Measurements from ENCODE around the gene CLEC4M.
"Not testable (repeated sequence)": the region's sequence is repeated elsewhere in the genome, so short reads cannot be mapped to it uniquely, and the experiment has no call there.

CLEC4M gene

GRCh38 chr19:7806234-7806633 lies 43.2 kb downstream of the CLEC4M start:
- Histone ChIP-seq H3K27me3 (replicated peaks) (no peaks in the 10 kb centered on the region), H3K36me3 (replicated peaks) (no peaks in the 10 kb centered on the region), H3K4me3 (ENCODE audit: low read depth, low read length) (no peak overlapping the region), H3K27ac (no peak overlapping the region)
- TF ChIP-seq CTCF (IDR thresholded peaks at IDR 0.05; ENCODE audit: low read depth, low read length, missing control alignments), result no peak
- DNase-seq, result no peak
- in situ Hi-C loops (cut with HindIII; ENCODE audit: low pct_ligation_motif_present, low sequenced_read_pairs), result no loop called here

GRCh38 chr19:7806876-7807275 lies 43.8 kb downstream of the CLEC4M start:
- no peak overlapping the region for H3K4me3 ChIP-seq (ENCODE audit: low read depth, low read length)
- H3K27ac ChIP-seq, result no peak overlapping the region
- H3K36me3 ChIP-seq (replicated peaks), result no peaks in the 10 kb centered on the region
- in situ Hi-C loops (cut with HindIII; ENCODE audit: low pct_ligation_motif_present, low sequenced_read_pairs), result no loop called here
- DNase-seq, result no peak
- no peak for TF ChIP-seq CTCF (IDR thresholded peaks at IDR 0.05; ENCODE audit: low read depth, low read length, missing control alignments)
- no peaks in the 10 kb centered on the region for H3K27me3 ChIP-seq (replicated peaks)

GRCh38 chr19:7808108-7808507 lies 45.1 kb downstream of the CLEC4M start:
- Histone ChIP-seq H3K27me3 (replicated peaks) (no peaks in the 10 kb centered on the region), H3K36me3 (replicated peaks) (no peaks in the 10 kb centered on the region), H3K4me3 (ENCODE audit: low read depth, low read length) (no peak overlapping the region), H3K27ac (no peak overlapping the region)
- in situ Hi-C loops (cut with HindIII; ENCODE audit: low pct_ligation_motif_present, low sequenced_read_pairs), result no loop called here
- TF ChIP-seq CTCF (IDR thresholded peaks at IDR 0.05; ENCODE audit: low read depth, low read length, missing control alignments), result no peak
- DNase-seq, result no peak

GRCh38 chr19:7811989-7812388 lies 48.9 kb downstream of the CLEC4M start:
- Histone ChIP-seq H3K27me3 (replicated peaks) (no peaks in the 10 kb centered on the region), H3K4me3 (ENCODE audit: low read depth, low read length) (no peak overlapping the region), H3K36me3 (replicated peaks) (no peaks in the 10 kb centered on the region), H3K27ac (no peak overlapping the region)
- no peak for DNase-seq
- in situ Hi-C loops (cut with HindIII; ENCODE audit: low pct_ligation_motif_present, low sequenced_read_pairs), result no loop called here
- TF ChIP-seq CTCF (IDR thresholded peaks at IDR 0.05; ENCODE audit: low read depth, low read length, missing control alignments), result no peak

GRCh38 chr19:7815325-7815724 lies 52.3 kb downstream of the CLEC4M start:
- no peak for TF ChIP-seq CTCF (IDR thresholded peaks at IDR 0.05; ENCODE audit: low read depth, low read length, missing control alignments)
- H3K27ac ChIP-seq, result no peak overlapping the region
- DNase-seq, result no peak
- no peak overlapping the region for H3K4me3 ChIP-seq (ENCODE audit: low read depth, low read length)
- in situ Hi-C loops (cut with HindIII; ENCODE audit: low pct_ligation_motif_present, low sequenced_read_pairs), result no loop called here
- no peaks in the 10 kb centered on the region for H3K27me3 ChIP-seq (replicated peaks)
- H3K36me3 ChIP-seq (replicated peaks), result no peaks in the 10 kb centered on the region

- H3K27ac ChIP-seq; H3K4me3 ChIP-seq (ENCODE audit: low read depth, low read length); H3K27me3 ChIP-seq (replicated peaks); in situ Hi-C loops (cut with HindIII; ENCODE audit: low pct_ligation_motif_present, low sequenced_read_pairs); H3K36me3 ChIP-seq (replicated peaks); DNase-seq: not testable (repeated sequence)
Measured at GRCh38 chr19:7816040-7816439, 53.0 kb downstream of the CLEC4M start.
